Measurements from ENCODE around the gene ZWILCH. TPM values are rescaled to one million over a fixed set of nuclear protein-coding genes. Genes with fewer than 3 reads are reported as not detected.

Gene ZWILCH
- total and polyA plus RNA-seq, 2 experiments from 2014 or later, result 7.5 to 15.7 TPM

DNA sequence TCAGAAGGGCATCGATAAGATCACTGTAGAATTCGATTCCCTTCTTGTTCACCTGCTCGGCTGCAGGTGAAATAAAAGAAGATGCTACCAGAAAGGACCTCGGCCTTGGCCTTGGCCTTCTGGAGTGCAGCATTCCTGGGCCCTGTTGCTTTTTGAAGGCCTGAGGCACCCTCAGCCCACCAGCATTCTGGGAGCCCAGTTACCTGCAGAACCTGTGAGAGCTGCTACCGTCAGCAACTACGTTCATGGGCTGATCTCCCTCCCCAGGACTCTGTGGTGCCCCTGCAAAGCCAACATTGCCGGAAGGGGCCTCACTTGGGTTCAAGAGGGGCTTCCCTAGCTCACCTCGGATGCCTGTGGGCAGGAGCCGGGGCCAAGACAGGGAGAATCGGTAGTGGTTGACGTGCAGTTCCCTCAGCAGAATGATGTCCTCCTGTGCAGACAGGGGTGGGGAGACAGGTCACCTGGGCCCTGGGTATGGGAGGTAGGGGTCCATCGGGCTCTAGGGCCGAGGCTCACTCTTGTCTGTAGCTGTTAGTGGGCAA, 58.5 kb downstream of the ZWILCH start:
- H3K4me1 ChIP-seq (ENCODE audit: low read depth), result no peaks in the 10 kb centered on the region
- H3K27ac ChIP-seq, result no peak overlapping the region
- H3K9me3 ChIP-seq (ENCODE audit: low read depth), result no peaks in the 10 kb centered on the region
- no peak for DNase-seq (ENCODE audit: low read depth in 1 of 2, low spot score in 1 of 2)
- H3K36me3 ChIP-seq, result no peaks in the 10 kb centered on the region
- no peak overlapping the region for H3K4me3 ChIP-seq
- H3K27me3 ChIP-seq, result no peaks in the 10 kb centered on the region
- no peak for TF ChIP-seq CTCF (IDR thresholded peaks at IDR 0.05; ENCODE audit: low read depth, low read length)

GRCh38 chr15:66564136-66565041, 59.3 kb downstream of the ZWILCH start:
- Histone ChIP-seq H3K4me1 (ENCODE audit: low read depth) (no peaks in the 10 kb centered on the region), H3K9me3 (ENCODE audit: low read depth) (no peaks in the 10 kb centered on the region), H3K36me3 (no peaks in the 10 kb centered on the region), H3K27me3 (no peaks in the 10 kb centered on the region), H3K27ac (no peak overlapping the region), H3K4me3 (no peak overlapping the region)
- no peak for DNase-seq (ENCODE audit: low read depth in 1 of 2, low spot score in 1 of 2)
- TF ChIP-seq CTCF (IDR thresholded peaks at IDR 0.05; ENCODE audit: low read depth, low read length), result no peak

DNA sequence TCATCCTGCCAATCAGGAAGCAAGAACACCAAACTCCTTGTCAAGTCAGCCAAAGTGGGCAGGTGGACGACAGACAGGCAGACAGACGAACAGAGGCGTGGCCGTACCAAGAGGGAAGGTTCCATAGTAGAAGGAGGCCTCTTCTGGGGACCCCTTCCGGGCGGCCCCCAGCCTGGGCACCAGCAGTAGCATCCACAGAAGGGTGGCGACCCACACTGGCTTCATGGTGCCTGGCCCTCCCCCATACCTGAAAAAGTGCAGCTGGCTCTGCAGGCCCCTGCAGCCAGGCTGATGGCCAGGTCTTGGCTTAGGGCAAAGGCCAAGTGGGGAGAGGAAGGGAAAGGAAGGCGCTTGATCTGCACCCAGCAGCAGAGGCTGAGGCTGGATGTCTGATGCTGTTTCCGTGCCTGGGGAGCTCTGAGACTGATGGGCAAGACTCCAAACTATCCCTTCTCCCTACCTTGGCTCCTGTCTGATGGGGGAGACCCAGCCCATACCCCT, 60.1 kb downstream of the ZWILCH start:
- no peaks in the 10 kb centered on the region for H3K4me1 ChIP-seq (ENCODE audit: low read depth)
- H3K27me3 ChIP-seq, result no peaks in the 10 kb centered on the region
- H3K36me3 ChIP-seq, result no peaks in the 10 kb centered on the region
- no peak for TF ChIP-seq CTCF (IDR thresholded peaks at IDR 0.05; ENCODE audit: low read depth, low read length)
- H3K27ac ChIP-seq, result no peak overlapping the region
- no peaks in the 10 kb centered on the region for H3K9me3 ChIP-seq (ENCODE audit: low read depth)
- H3K4me3 ChIP-seq, result no peak overlapping the region
- DNase-seq (ENCODE audit: low read depth in 1 of 2, low spot score in 1 of 2), result no peak

- no peaks in the 10 kb centered on the region for H3K27me3 ChIP-seq
- H3K9me3 ChIP-seq (ENCODE audit: low read depth), result no peaks in the 10 kb centered on the region
- H3K4me1 ChIP-seq (ENCODE audit: low read depth), result no peaks in the 10 kb centered on the region
- H3K4me3 ChIP-seq, result no peak within 1 kb of the TSS
- H3K27ac ChIP-seq, result no peak within 1 kb of the TSS
- DNase-seq (ENCODE audit: low read depth in 1 of 2, low spot score in 1 of 2), result peak; percentile 34 to 75
- no peak for TF ChIP-seq CTCF (IDR thresholded peaks at IDR 0.05; ENCODE audit: low read depth, low read length)
- no peaks in the 10 kb centered on the region for H3K36me3 ChIP-seq
Observed at GRCh38 chr15:66565741-66566144, 60.6 kb downstream of the ZWILCH start, which contains the start of gene LCTL. TSS of gene LCTL (minus strand) at chr15:66565998. CDS start at chr15:66565365, 633 bp downstream.

DNA sequence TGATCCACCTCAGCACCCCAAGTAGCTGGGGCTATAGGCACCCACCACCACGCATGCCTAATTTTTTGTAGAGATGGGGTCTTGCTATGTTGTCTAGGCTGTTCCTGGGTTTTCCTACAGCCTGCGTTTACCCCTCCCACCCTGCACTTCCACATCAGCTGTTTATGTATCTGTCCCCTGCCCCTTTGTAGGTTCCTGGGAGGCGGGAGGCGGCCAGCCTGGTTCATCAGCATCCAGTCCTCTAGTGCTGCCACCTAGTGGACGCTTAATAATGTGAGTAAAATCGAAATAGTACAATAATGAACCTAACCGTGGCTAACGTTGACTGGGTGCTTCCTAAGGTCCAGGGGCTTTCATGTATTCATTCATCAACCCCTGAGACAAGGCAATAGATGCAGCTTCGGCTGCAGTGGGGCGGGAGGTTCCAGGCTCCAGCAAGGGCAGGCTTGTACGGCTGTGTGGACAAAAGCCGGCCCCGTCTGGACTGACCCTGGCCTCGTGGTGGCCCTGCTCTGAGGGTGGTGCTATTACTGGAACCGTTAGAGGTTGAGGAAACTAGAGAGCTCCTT, 61.9 kb downstream of the ZWILCH start:
- DNase-seq (ENCODE audit: low read depth in 1 of 2, low spot score in 1 of 2), result peak; percentile 82 to 85
- no peaks in the 10 kb centered on the region for H3K27me3 ChIP-seq

More for the DNA sequence above, 61.9 kb downstream of the ZWILCH start:
- H3K27ac ChIP-seq, result no peak overlapping the region
- TF ChIP-seq CTCF (IDR thresholded peaks at IDR 0.05; ENCODE audit: low read depth, low read length), result peak; percentile 64
- H3K4me1 ChIP-seq (ENCODE audit: low read depth), result no peaks in the 10 kb centered on the region
- H3K9me3 ChIP-seq (ENCODE audit: low read depth), result no peaks in the 10 kb centered on the region
- no peak overlapping the region for H3K4me3 ChIP-seq
- H3K36me3 ChIP-seq, result no peaks in the 10 kb centered on the region
